Epidermal melanocyte (primary cell): ENCODE data around the gene NAPG.
A peak's percentile ranks its signal among the peaks of the same experiment; 100 is the strongest.
"Not testable (repeated sequence)": the region's sequence is repeated elsewhere in the genome, so short reads cannot be mapped to it uniquely, and the experiment has no call there.

Experiments
- DNase-seq: peaks from one replicate; pipeline ENCODE4 v3.0.0; 2011; ENCODE audit warnings: low spot score; ENCODE audit not compliant: insufficient read length

The NAPG gene

DNA sequence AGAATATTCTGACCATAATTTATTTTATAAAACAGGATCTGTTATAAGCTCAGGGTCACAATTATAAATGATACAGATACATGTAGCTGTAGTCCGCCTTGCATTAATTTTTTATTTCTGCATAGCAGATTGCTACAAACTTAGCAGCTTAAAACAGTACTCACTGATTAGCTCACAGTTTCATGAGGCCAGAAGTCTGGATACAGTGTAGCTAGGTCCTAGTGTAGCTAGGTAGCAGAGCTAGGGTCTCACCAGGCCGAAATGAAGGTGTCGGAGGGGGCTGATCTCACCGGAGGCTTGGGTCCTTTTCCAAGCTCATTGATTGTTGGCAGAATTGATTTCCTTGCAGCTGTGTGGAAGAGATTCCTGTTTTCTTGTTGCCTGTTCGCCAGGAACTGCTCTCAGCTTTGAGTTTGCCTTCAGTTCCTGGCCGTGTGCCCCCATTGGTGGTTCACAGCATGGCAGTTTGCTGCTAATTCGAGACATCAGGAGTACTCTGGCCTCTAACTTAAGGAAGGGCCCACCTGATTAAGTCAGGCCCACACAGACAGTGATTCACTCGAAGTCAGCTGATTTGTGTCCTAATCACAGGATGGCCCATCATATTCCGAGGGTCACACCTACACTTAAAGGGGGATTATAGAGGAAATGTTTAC lies 18.4 kb downstream of the NAPG start:
- no peak for DNase-seq

DNA sequence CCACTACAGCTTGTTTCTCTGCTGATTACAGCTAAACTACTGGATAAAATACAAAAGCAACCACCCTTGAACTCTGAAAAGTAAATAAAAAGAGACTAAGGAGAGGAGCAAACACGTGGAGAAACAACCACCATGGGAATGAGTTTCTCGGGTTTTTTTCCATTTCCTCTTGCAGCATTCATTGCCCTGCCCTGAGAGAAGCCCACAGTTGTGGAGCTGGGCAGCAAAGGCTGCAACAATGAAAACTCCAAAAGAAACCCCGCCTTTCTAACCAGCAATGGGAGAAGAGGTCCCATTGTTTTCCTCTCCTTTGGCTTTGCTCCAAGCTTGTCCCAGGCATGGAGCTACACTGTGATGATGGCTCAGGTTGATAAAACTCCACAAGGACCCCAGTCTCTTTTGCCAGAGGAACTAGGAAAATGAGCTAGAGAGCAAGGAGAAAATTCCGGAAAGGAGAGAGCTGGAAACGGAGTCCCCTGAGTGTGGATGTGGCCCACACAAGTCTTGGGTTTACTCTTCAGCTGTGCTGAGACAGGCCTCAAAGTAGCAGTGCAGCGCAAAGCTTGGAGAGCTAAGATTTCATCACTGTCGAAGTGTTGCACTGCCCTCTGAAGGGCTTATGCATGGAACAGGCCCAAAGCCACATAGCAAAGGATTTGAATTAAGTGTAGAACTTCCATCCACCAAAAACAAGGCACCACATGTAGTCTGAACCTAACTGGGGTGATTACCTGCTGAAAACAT lies 20.9 kb downstream of the NAPG start:
- no peak for DNase-seq

DNA sequence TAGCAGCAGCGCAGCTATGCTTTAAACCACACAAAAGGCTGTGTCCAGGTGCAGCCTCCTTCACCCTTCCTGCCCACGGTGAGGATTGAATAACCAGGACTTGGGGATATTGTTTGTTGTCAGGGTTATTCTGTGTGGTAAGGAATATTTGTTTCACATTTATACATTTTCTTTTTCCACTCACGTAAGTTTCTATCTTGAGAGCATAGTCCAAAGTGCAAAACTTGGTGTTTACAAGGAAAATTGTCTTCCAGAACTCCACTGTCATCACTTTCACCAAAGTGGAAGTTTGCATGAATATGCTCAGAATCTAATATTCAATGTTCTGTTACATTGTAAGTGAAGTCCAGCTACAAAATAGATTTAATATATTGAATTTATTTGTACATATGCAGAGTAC lies 26.4 kb downstream of the NAPG start:
- no peak for DNase-seq

DNA sequence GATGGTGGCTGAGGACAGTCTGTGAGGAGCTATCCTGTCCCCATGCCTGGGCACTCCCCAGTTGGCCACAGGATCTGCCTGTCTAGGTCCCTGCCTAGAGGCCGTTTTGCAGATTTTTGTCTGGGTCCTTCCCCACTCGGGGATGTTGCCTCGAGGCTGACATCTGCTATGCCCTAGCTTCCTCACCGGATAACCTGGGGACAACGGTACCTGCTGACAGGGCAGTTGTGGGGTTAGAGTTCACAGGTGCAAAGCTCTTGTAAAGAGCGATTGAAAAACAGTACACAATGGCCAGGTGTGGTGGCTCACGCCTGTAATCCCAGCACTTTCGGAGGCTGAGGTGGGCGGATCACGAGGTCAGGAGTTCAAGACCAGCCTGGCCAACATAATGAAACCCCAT lies 30.4 kb downstream of the NAPG start:
- not testable (repeated sequence) for DNase-seq

DNA sequence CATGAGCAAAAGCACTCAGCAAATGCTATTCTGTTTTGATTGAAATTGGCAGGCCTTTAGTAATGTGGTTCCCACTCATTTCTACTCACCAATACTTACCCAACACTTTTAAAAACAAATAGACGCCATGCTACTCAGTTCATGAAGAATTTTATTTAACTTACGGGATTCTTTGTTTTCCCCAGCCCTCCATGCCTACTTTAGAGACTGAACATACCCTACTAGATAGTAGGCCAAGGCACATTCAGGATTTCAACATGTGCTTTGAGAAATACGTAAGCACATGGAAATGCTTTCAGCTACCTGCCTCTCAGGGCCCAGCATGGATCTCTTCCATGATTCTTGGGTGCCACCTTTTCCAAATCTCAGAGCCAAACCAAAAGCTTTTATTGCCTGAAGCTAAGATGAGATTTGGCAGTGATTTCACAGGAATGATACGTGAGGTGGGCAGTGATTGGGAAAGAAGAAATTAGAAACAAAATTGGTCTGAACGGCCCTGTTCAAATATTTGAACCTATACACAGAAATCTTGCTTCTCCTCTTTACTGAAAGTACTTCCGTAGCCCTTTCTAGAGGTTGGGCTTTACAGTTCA lies 31.4 kb downstream of the NAPG start:
- DNase-seq: no peak

DNA sequence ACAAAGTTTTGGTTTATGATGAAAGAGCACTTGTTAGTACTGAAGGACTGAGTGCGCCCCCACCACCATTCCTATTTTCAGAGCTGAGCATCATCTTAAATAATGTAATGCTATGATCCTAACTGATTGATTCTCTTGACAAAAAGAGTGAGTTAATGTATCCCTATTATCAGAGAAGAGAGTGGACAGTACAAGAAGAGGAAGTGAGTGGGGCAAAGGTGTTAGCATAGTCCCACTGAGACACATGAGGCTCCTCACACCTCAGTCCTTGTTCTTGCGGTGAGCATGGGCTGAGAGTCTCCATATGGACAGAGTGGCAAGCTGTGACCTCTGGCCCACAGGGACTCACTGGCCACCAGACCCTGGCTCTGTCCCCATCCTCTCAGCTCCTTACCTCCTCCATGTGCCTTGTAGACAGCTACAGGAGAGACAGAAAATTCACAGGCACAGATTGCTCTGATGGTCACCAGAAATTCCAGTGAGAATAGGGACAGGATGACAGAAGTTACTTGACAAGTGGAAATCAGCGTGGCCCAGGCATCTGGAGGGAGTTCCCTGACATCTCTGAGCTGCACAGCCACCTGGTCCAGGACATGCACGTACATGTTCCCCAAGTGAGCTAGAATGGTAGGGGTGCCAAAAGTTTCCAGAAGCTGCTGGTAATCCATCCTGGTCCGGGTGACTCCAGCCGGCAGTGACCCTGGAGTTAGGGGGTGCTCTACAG lies 32.6 kb downstream of the NAPG start:
- no peak for DNase-seq

DNA sequence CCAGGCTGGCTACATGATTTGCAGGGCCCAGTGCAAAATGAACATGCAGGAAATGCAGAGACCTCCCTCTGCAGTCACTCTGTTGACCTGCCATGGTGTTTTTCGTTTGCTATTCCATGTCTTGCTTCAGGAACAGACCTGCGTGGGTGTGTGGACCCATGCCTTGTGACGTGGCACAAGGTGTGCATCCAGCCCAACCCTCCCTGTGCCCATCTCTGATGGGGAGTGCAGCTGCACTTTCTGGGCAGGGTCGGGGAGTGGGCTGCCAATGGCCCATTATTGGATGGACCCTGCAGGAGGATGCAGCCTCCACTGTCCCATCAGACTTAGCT lies 33.1 kb downstream of the NAPG start:
- no peak for DNase-seq

DNA sequence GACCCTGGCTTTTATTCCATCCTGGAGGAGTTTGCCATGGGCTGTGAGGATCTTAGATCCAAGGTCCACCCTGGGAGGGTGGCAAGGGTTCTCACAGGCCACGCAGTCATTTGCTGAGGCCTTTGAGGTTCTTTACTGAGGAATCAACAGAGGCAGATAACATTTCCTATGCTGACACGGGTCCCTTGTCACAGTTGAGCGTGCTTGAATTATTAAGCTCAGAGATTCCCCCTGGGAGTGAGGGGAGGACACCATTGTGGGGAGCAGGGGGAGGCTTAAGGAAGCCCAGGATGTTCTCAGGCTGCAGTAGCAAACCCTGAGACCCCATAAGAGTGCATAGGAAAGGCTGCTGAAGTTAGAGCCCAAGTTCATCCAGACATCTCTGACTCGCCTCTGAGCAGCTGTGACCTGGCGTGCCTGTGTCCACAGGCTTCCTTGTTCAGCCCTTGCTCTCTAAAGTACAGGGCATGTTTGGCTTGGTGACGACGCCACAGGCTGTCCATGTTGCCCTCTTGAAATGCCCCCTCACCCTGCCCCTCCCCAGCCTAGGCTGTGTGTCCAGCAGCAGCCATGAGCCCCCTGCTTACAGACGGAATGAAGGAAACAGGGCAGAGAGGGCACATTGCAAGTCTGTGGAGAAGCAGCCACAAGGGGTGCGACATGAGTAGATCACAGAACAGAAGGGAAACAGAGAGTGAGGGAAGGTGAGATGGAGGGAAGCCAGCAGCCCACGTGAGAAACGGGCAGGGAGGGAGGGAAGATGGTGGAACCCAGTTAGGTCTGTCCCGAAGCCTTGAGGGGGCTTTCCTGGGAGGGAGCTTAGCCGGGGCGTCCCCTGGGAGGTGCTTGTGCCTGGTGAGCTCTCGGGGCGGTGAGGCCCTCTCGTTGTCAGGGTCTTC lies 34.0 kb downstream of the NAPG start:
- DNase-seq: no peak

DNA sequence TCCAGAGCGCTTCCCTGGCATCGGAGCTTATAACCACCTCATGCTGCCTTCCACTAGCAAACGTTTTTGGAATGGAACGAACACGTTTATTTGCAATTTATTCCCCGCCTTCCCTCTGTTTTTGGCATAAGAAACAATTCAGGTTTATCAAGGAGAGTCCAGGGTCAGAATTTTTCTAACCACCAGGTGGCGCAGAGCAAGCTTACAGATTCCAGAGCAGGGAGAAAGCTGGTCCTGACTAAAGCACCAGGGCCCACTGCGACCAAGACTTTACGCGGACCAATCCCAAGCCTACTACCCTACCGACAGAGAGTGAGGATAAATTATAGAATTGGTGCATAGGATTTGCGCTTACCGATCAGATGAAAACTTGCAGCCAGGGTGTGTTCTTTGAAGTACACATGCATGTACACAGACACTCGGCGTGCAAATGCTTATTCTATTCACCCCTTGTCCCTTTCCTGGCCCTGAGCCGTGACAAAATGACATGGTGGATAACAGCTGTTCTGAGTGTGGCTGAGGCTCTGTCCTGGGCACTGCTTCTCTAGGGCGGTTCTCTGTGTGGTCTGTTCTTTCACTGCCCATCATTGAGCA lies 34.7 kb downstream of the NAPG start:
- peak; percentile 71 for DNase-seq

DNA sequence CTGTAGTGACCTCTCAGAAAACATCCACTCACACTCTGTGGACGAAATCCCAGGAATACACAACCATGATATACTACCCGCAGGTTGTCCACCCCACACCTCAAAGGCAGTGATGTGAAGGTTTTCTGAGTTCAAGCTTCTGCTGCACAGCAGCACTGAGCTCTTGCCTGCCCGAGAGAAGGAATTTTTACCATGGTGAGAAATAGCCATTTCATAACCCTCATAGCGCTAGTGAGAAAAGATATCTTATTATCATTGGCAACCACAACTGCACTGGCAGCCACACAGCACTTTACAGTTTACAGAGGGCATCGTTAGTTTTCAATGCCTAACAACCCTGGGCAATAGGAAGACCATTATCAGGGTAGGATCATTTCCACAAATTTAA lies 36.9 kb downstream of the NAPG start:
- no peak for DNase-seq

DNA sequence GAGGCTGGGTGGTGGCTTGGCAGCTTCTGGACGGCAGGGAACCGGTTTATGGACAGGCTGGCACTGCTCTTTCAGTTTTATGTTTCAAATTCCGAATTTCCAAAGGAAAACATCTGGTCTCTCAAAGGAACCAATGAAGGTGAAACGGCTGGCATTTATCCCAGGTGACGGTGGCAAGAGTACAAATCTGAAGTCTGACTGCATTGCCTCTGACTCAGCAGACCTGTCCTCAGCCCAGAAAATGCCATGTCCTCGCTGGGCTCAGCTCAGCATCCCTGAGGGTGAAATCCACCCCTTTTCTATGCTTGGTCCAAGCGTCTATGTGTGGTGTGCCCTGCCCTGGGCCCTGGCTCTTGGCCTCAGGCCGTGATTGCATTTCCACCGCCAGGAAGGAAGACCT lies 38.1 kb downstream of the NAPG start:
- DNase-seq: no peak

DNA sequence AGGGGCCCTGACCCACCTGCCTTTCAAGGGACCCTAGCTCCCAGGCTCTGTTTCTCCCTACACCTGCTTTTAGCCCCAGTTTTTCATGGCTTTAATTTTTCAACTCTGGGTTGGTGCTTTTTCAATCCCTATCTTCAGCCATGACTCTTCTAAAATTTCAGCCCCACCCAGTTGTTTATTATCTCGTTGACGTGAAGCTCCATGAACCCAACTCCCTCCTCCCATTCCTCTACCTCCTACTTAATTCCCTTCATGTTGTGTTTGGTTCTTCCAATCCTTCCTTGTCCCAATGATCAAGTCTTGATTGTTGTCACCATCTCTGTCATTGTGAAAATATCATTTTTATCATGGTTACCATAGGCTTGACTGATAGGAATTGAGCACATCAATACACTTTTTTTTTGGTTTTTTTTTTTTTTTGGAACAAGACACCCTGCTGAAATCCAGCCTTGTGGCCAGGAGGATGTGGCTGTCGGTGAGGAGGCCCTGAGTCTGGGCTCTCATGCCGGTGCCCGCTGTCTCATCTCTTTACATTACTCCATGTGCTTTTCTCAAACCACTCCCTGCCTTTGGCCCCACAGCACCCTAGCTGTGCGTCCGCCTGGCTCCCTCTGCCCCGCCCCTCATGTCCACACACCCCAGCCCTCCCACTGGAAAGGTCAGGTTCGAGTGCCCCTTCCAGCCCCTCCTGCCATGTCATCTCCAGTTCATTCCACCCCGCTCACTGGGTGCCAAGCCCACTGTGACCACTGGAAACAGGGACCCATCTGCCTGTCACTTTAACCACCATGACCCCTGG lies 39.3 kb downstream of the NAPG start:
- no peak for DNase-seq

DNA sequence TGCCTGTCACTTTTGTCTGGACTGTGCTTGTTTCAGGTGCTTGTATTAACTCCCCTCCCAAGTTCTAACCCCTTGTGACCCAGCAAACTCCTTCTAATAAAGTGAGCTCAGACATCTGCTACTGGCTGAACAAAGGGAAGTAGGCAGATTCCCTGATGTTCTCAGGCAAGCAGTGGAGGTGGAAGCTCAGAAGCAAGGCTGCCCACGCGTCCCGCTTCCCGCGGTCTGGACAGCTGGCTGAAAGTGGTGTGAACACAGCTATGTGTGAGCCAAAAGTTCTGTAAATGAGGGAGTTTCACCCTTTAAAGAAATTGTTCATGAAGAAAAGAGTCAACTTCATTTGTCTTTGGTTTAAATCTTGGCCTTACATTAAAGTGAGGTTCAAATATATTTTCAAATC lies 40.0 kb downstream of the NAPG start:
- no peak for DNase-seq

DNA sequence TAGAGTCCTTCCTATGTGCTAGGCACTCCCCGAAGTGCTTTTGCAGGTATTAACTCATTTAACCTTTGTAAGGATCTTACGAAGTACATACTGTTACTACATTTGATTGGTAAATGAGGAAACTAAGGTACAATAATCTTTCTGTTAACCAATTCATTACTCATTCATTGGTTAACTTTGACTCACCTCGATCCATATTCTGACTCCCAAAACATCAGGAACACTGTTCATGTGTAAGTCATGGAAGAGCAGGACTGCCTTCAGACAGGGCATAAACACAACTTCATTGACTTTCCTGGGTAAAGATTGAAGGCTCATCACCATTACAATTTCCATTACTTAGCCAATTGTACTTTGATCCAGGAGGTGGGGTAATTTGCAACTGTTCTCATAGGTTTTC lies 40.6 kb downstream of the NAPG start:
- DNase-seq: no peak

DNA sequence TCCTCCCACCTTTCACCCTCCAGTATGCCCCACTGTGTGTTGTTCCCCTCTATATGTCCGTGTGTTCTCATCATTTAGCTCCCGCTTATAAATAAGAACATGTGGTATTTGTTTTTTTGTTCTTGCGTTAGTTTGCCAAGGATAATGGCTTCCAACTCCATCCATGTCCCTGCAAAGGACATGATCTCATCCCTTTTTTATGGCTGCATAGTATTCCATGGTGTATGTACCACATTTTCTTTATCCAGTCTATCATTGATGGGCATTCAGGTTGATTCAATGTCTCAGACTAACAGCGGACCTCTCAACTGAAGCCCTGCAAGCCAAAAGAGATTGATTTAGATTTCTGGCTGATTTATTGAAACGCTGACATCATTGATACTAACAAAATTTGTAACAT lies 44.1 kb downstream of the NAPG start:
- DNase-seq: not testable (repeated sequence)

DNA sequence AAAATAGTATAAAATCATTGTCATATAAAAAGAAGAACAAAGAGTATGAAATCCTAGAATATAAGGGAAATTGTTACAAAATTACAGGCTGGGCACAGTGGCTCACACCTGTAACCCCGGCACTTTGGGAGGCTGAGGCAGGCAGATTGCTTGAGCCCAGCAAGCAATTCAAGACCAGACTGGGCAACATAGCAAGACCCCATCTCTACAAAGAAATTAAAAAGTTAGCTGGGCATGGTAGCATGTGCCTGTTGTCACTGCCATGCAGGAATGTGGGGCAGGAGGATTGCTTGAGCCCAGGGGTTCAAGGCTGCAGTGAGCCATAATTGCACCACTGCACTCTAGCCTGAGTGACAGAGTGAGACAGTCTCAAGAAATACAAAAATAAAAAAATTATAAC lies 44.8 kb downstream of the NAPG start:
- no peak for DNase-seq

DNA sequence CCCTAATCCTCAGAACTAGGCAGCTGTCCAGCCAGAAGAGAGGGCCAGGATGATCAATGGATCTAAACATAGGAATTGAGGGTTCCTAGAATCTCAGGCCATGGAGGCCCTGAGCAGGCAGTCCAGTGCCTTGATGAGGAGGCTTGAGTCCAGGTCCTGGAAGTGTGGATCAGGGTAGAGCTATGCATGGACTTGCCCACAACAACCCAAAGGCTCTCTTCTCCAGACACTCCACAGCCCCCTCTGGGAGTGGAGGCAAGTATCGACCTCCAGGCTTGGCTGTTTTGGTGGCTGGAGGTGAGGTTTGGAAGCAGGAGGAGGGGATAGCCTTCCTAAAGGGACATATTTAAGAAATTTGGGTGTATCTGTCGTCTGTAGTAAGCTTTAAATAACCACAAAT lies 45.7 kb downstream of the NAPG start:
- DNase-seq: no peak

DNA sequence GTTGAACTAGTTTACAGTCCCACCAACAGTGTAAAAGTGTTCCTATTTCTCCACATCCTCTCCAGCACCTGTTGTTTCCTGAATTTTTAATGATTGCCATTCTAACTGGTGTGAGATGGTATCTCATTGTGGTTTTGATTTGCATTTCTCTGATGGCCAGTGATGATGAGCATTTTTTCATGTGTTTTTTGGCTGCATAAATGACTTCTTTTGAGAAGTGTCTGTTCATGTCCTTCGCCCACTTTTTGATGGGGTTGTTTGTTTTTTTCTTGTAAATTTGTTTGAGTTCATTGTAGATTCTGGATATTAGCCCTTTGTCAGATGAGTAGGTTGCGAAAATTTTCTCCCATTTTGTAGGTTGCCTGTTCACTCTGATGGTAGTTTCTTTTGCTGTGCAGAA lies 47.4 kb downstream of the NAPG start:
- DNase-seq: not testable (repeated sequence)

DNA sequence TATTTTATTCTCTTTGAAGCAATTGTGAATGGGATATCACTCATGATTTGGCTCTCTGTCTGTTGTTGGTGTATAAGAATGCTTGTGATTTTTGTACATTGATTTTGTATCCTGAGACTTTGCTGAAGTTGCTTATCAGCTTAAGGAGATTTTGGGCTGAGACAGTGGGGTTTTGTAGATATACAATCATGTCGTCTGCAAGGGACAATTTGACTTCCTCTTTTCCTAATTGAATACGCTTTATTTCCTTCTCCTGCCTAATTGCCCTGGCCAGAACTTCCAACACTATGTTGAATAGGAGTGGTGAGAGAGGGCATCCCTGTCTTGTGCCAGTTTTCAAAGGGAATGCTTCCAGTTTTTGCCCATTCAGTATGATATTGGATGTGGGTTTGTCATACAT lies 48.6 kb downstream of the NAPG start:
- DNase-seq: not testable (repeated sequence)
